K562 (cell line): Measurements from ENCODE around the gene GLI1. TPM values are rescaled to one million over a fixed set of nuclear protein-coding genes. Genes with fewer than 3 reads are reported as not detected.

ENCODE experiments used
- FOXA3 ChIP-seq, 2 experiments: fragments of 450-650 bp in 1 of 2; sonication (generic) in 1 of 2; formaldehyde crosslinking; IDR thresholded peaks in 1 of 2; conservative IDR thresholded peaks in 1 of 2; 2 replicates each; pipeline versions ENCODE4 v1.4.0 to v1.8.0; 2020 to 2022; ENCODE audit warnings: mild to moderate bottlenecking in 2 of 2, missing genetic modification reagents in 1 of 2
- FOXK2 ChIP-seq, 2 experiments: fragments of 450-650 bp; IDR thresholded peaks in 1 of 2; conservative IDR thresholded peaks in 1 of 2; 2 replicates each; pipeline ENCODE4 v1.6.1; 2016; ENCODE audit warnings: low read depth in 2 of 2, mild to moderate bottlenecking in 1 of 2
- GATAD2A ChIP-seq: fragments of 450-650 bp; IDR thresholded peaks from 2 replicates; pipeline ENCODE4 v1.6.1; 2017
- KAT7 ChIP-seq: sonication (generic); formaldehyde crosslinking; IDR thresholded peaks from 2 replicates; pipeline ENCODE4 v1.8.0; 2022; ENCODE audit warnings: missing genetic modification reagents, mild to moderate bottlenecking, borderline replicate concordance
- MBD1 ChIP-seq: fragments of 250-450 bp; sonication (Bioruptor Pico); IDR thresholded peaks from 2 replicates; pipeline ENCODE4 v1.8.0; 2022; ENCODE audit warnings: inconsistent platforms
- SRSF1 ChIP-seq: fragments of 200-400 bp; formaldehyde crosslinking; IDR thresholded peaks from 2 replicates; pipeline ENCODE4 v1.6.1; 2017; ENCODE audit warnings: mild to moderate bottlenecking, low read depth, low read length, moderate library complexity
- TBP ChIP-seq: optimal IDR thresholded peaks from 2 replicates; pipeline ENCODE3; 2011; ENCODE audit warnings: low read depth, low read length, improper control_type of control experiment
- TRIM24 ChIP-seq, 2 experiments: fragments of 450-650 bp; IDR thresholded peaks; 2 replicates each; pipeline ENCODE4 v1.6.1; 2016
- ZNF431 ChIP-seq: sonication (generic); formaldehyde crosslinking; IDR thresholded peaks from 2 replicates; pipeline ENCODE4 v1.8.0; 2022; ENCODE audit warnings: mild to moderate bottlenecking, missing genetic modification reagents
- polyA plus RNA-seq, 8 experiments: library from polyadenylated mRNA; depleted of rRNA in 4 of 8; stranded (reverse) in 5 of 8; unstranded in 3 of 8; fragments of >200 nt; fragmentation: Nextera tagmentation in 2 of 8; fragmentation: Illumina TruSeq in 1 of 8; extraction: Ambion mirVana in 2 of 8; extraction: Trizol in 1 of 8; gene quantifications; 2 replicates each; pipeline versions ENCODE4 v1.2.1 to v1.2.3, GENCODE V29; 2011 to 2014; ENCODE audit warnings: inconsistent platforms in 1 of 8, missing spikeins in 1 of 8
- total RNA-seq, 7 experiments: library from RNA; depleted of rRNA in 6 of 7; stranded (reverse); fragments of >200 nt in 6 of 7; fragmentation: Illumina TruSeq in 2 of 7; extraction: Trizol in 2 of 7; gene quantifications; 2 replicates each; pipeline versions ENCODE4 v1.2.1 to v1.2.3, GENCODE V29; 2011 to 2021; ENCODE audit warnings: low replicate concordance in 1 of 7
- TF ChIP-seq, protein P1 (sequence below): sonication (generic); formaldehyde crosslinking; IDR thresholded peaks from 2 replicates; pipeline ENCODE4 v1.8.0; 2022; ENCODE audit warnings: missing genetic modification reagents, mild to moderate bottlenecking, borderline replicate concordance
- TF ChIP-seq, protein P2 (sequence below): fragments of 250-450 bp; sonication (Bioruptor Pico); IDR thresholded peaks from 2 replicates; pipeline ENCODE4 v1.4.0; 2020
- TF ChIP-seq, protein P3 (sequence below): fragments of 250-450 bp; sonication (Bioruptor Pico); IDR thresholded peaks from 2 replicates; pipeline ENCODE4 v1.4.0; 2020; ENCODE audit warnings: mild to moderate bottlenecking, moderate library complexity

Gene GLI1
- total and polyA plus RNA-seq, 9 of the 15 experiments (the other 6 are each of a cell fraction or from before 2014, with no cell fraction given) = 0.24 to 3.7 (median 0.61) TPM

GRCh38 chr12:57462251-57462911, 2.8 kb downstream of the GLI1 start (continued):
- TF ChIP-seq, protein P1, sequence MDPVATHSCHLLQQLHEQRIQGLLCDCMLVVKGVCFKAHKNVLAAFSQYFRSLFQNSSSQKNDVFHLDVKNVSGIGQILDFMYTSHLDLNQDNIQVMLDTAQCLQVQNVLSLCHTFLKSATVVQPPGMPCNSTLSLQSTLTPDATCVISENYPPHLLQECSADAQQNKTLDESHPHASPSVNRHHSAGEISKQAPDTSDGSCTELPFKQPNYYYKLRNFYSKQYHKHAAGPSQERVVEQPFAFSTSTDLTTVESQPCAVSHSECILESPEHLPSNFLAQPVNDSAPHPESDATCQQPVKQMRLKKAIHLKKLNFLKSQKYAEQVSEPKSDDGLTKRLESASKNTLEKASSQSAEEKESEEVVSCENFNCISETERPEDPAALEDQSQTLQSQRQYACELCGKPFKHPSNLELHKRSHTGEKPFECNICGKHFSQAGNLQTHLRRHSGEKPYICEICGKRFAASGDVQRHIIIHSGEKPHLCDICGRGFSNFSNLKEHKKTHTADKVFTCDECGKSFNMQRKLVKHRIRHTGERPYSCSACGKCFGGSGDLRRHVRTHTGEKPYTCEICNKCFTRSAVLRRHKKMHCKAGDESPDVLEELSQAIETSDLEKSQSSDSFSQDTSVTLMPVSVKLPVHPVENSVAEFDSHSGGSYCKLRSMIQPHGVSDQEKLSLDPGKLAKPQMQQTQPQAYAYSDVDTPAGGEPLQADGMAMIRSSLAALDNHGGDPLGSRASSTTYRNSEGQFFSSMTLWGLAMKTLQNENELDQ (CRISPR knock-in tag) = no peak
- TF ChIP-seq TRIM24 (IDR thresholded peaks at IDR 0.05) (peak in 1 of 2 experiments; percentile 37; a peak in 1 of 4 replicates), GATAD2A (no peak), MBD1 (no peak), KAT7 (CRISPR knock-in tag) (0 out of 2 replicates have a peak, but pooled peaks have one; percentile 65), FOXK2 (conservative IDR thresholded peaks at IDR 0.05 in 1 of 2, IDR thresholded peaks at IDR 0.05 in 1 of 2; ENCODE audit: low read depth in 2 of 2) (peak; percentile 41 to 45; a peak in 2 of 4 replicates), FOXA3 (CRISPR knock-in tag; conservative IDR thresholded peaks at IDR 0.05 in 1 of 2, IDR thresholded peaks at IDR 0.05 in 1 of 2) (no peak), TBP (peak; percentile 49), SRSF1 (no peak), ZNF431 (CRISPR knock-in tag) (0 out of 2 replicates have a peak, but pooled peaks have one; percentile 55)
- TF ChIP-seq, protein P2, sequence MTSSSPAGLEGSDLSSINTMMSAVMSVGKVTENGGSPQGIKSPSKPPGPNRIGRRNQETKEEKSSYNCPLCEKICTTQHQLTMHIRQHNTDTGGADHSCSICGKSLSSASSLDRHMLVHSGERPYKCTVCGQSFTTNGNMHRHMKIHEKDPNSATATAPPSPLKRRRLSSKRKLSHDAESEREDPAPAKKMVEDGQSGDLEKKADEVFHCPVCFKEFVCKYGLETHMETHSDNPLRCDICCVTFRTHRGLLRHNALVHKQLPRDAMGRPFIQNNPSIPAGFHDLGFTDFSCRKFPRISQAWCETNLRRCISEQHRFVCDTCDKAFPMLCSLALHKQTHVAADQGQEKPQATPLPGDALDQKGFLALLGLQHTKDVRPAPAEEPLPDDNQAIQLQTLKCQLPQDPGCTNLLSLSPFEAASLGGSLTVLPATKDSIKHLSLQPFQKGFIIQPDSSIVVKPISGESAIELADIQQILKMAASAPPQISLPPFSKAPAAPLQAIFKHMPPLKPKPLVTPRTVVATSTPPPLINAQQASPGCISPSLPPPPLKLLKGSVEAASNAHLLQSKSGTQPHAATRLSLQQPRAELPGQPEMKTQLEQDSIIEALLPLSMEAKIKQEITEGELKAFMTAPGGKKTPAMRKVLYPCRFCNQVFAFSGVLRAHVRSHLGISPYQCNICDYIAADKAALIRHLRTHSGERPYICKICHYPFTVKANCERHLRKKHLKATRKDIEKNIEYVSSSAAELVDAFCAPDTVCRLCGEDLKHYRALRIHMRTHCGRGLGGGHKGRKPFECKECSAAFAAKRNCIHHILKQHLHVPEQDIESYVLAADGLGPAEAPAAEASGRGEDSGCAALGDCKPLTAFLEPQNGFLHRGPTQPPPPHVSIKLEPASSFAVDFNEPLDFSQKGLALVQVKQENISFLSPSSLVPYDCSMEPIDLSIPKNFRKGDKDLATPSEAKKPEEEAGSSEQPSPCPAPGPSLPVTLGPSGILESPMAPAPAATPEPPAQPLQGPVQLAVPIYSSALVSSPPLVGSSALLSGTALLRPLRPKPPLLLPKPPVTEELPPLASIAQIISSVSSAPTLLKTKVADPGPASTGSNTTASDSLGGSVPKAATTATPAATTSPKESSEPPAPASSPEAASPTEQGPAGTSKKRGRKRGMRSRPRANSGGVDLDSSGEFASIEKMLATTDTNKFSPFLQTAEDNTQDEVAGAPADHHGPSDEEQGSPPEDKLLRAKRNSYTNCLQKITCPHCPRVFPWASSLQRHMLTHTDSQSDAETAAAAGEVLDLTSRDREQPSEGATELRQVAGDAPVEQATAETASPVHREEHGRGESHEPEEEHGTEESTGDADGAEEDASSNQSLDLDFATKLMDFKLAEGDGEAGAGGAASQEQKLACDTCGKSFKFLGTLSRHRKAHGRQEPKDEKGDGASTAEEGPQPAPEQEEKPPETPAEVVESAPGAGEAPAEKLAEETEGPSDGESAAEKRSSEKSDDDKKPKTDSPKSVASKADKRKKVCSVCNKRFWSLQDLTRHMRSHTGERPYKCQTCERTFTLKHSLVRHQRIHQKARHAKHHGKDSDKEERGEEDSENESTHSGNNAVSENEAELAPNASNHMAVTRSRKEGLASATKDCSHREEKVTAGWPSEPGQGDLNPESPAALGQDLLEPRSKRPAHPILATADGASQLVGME (CRISPR knock-in tag) = no peak
- TF ChIP-seq, protein P3, sequence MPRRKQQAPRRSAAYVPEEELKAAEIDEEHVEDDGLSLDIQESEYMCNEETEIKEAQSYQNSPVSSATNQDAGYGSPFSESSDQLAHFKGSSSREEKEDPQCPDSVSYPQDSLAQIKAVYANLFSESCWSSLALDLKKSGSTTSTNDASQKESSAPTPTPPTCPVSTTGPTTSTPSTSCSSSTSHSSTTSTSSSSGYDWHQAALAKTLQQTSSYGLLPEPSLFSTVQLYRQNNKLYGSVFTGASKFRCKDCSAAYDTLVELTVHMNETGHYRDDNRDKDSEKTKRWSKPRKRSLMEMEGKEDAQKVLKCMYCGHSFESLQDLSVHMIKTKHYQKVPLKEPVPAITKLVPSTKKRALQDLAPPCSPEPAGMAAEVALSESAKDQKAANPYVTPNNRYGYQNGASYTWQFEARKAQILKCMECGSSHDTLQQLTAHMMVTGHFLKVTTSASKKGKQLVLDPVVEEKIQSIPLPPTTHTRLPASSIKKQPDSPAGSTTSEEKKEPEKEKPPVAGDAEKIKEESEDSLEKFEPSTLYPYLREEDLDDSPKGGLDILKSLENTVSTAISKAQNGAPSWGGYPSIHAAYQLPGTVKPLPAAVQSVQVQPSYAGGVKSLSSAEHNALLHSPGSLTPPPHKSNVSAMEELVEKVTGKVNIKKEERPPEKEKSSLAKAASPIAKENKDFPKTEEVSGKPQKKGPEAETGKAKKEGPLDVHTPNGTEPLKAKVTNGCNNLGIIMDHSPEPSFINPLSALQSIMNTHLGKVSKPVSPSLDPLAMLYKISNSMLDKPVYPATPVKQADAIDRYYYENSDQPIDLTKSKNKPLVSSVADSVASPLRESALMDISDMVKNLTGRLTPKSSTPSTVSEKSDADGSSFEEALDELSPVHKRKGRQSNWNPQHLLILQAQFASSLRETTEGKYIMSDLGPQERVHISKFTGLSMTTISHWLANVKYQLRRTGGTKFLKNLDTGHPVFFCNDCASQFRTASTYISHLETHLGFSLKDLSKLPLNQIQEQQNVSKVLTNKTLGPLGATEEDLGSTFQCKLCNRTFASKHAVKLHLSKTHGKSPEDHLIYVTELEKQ = no peak
